Stimulated activated CD4-positive, alpha-beta T cell treated with anti-CD3 and anti-CD28 coated beads, Interleukin-2, amount 100 ng/mL, for 24 hours (primary cell): ENCODE data around the gene LRMDA.

Source experiments
- DNase-seq, 2 donors: peaks; one replicate each; pipeline ENCODE4 v3.0.0-alpha.2; 2020

Gene LRMDA

GRCh38 chr10:75681334-75681733, 249.9 kb downstream of the LRMDA start:
- DNase-seq: no peak

GRCh38 chr10:75682649-75683557, 251.5 kb downstream of the LRMDA start:
- no peak for DNase-seq

GRCh38 chr10:75685187-75685586, 253.8 kb downstream of the LRMDA start:
- DNase-seq: no peak

GRCh38 chr10:75688506-75689300, 257.3 kb downstream of the LRMDA start:
- DNase-seq: no peak

DNA sequence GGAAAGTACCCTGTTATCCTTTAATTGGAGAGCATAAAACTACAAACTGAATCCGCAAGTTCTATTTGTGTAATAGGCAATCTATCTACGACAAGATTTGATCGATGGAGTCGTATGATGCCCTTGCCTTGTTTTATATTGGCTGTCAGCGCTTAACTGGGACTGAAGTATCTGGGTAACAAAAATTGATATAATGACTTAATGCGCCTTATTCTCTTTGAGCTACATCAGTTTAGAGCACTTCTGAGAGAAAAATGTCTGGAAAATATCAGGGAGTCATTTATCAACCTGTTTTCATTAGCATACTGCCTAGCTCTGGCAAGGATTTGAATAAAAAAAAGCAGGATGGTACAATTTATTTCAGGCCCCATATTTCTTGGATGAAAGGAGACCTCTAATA, 262.1 kb downstream of the LRMDA start:
- DNase-seq: no peak

DNA sequence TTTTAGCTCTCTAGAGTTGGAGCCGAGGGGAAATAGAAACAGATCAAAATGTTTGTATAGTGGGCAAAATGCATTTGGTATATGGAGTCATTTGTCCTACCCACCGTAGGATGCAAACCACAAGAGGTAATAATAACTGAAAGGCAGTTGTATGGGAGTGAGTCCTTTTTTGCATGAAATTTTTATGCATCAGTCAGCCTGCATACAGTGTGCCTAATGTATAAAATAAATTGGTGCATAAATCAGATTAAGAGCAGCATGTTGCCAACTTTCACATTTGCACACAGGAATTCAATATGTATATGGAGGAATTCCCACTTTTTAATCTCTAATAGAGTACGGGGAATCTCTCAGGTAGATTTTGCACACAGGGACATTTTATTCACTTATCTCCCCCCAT, 262.8 kb downstream of the LRMDA start:
- DNase-seq: no peak

DNA sequence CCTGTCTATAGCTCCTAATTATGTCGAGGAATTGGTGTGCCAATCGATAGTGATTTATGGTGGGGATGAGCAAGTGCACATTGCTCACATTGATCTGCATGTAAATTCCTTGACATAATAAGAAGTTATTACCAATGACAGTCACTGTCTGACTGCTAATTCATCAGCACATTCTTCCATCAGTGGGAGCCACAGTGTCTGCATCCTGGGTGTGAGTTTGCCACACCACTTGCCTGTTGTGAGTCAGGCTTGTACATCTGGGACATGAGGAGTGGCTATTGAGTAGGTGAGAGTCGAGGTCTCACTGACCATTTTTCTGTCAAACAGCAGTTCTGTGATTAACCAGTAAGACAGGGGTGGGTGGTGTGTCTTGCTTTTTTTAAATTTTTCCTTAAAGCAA, 263.4 kb downstream of the LRMDA start:
- no peak for DNase-seq

DNA sequence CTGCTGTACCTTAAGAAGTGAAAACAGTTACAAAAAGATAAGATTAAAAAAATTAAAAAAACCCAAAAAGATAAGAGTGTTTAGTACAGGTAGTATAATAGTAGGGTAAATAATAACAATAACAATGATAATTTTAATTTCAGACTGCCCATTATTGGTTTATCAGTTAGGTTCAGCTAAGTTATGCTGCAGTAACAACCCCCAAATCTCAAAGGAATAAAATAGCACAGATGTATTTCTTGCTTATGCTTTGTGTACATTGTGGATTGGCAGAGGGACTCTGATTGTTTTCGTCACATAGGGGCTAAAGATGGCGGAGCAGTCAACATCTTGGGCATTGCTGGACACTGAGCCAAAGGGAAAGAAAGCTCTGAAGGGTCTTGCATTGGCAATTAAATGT, 264.6 kb downstream of the LRMDA start:
- no peak for DNase-seq

- DNase-seq: no peak
Observed at GRCh38 chr10:75696536-75696935, 265.1 kb downstream of the LRMDA start.

- no peak for DNase-seq
Observed at GRCh38 chr10:75703191-75703854, 271.9 kb downstream of the LRMDA start.

GRCh38 chr10:75705426-75705825, 274.0 kb downstream of the LRMDA start:
- DNase-seq: no peak

- no peak for DNase-seq
Observed at GRCh38 chr10:75707080-75707840, 275.8 kb downstream of the LRMDA start.

GRCh38 chr10:75708060-75708459, 276.6 kb downstream of the LRMDA start:
- DNase-seq: no peak

- no peak for DNase-seq
Observed at GRCh38 chr10:75709245-75709644, 277.8 kb downstream of the LRMDA start.

GRCh38 chr10:75709811-75710210, 278.4 kb downstream of the LRMDA start:
- no peak for DNase-seq

- no peak for DNase-seq
Observed at GRCh38 chr10:75712242-75712880, 280.9 kb downstream of the LRMDA start.

GRCh38 chr10:75716506-75716905, 285.1 kb downstream of the LRMDA start:
- no peak for DNase-seq

DNA sequence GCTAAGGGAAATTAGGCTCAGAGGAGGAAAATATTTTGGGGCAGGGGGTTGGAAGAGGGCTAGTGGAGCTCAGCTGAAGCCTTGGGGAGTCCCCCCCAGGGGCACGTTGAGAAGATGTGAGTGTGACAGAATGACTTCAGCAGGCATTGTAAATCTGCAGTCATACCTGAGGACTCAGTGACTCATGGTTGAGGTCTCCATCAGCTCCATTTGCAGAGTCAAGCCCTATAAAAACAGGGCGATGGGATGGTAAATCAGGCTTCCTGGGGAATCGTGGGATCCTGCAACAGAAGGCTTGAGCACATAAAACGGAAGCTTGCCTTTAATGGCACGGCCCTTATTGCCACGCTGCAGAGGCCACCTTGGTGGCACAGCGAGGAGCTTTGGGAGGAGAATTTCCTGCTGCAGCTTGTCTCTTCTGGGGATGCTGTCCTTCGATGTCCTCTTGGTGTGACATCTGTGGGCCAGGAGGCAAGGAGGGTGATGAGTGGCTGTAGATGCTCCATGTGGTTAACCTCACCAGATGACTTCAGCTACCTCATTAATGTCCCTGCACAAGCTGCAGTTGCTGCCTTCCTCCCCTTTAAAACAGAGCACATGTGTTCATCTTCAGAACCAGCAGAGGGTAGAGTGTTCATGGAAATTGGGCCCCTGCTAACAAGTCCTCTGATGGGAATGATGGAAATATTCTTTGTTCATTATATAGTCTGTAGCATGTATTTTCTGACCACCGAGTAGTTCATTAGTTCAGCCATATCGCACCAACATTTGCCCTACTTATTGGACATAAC, 285.9 kb downstream of the LRMDA start:
- no peak for DNase-seq

- DNase-seq: no peak
Observed at GRCh38 chr10:75718991-75719390, 287.6 kb downstream of the LRMDA start.

DNA sequence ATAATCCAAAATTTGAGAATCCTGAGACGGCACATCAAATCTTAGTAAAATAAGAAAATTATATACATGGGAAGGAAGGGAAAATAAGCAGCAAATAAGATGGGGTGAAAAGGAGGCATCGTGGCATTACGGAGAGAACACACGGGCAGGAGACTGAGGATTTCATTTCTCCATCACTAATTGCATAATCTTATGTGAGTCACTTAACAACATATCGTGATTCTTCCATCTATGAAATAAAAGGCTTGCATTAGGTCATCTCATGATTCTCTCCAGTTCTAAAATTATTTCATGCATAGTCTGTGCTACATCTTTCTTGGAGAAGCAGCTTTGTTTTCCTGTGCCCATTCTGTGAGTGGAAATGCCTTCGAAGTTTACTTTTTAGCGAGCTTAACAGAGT, 288.7 kb downstream of the LRMDA start:
- no peak for DNase-seq

GRCh38 chr10:75722020-75722419, 290.6 kb downstream of the LRMDA start:
- DNase-seq: no peak
